GM20000 (cell line): Measurements from ENCODE around the gene SAPCD2.

ENCODE experiments used
- DNase-seq: peaks from one replicate; pipeline ENCODE4 v3.0.0; 2012; ENCODE audit warnings: low spot score
- TF ChIP-seq, protein P1 (sequence below): IDR thresholded peaks from 2 replicates; pipeline ENCODE4 v1.5.1; 2012; ENCODE audit warnings: mild to moderate bottlenecking, control low read depth; ENCODE audit errors: extremely low read depth, missing control alignments

SAPCD2 gene

DNA sequence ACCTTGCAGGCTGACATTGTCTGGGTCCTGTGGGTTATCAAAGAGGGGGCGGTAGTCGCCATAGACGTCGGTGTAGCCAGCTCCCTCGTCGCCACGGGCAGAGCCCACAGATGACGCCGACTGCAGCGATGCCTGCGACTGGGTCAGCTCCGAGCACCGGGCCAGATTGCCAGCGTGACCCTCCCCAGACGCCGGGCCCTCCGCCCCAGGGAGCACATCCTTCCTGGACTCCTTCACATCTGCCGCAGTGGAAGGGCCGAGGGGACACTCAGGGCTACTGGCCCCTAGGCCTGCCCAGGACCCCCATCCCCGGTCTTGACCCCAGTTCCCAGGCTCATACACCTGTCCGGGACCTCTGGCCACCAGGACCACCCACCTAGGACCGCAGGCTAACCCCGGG, 56.2 kb downstream of the SAPCD2 start:
- DNase-seq, result no peak
- TF ChIP-seq, protein P1, sequence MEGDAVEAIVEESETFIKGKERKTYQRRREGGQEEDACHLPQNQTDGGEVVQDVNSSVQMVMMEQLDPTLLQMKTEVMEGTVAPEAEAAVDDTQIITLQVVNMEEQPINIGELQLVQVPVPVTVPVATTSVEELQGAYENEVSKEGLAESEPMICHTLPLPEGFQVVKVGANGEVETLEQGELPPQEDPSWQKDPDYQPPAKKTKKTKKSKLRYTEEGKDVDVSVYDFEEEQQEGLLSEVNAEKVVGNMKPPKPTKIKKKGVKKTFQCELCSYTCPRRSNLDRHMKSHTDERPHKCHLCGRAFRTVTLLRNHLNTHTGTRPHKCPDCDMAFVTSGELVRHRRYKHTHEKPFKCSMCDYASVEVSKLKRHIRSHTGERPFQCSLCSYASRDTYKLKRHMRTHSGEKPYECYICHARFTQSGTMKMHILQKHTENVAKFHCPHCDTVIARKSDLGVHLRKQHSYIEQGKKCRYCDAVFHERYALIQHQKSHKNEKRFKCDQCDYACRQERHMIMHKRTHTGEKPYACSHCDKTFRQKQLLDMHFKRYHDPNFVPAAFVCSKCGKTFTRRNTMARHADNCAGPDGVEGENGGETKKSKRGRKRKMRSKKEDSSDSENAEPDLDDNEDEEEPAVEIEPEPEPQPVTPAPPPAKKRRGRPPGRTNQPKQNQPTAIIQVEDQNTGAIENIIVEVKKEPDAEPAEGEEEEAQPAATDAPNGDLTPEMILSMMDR, result no peak

DNA sequence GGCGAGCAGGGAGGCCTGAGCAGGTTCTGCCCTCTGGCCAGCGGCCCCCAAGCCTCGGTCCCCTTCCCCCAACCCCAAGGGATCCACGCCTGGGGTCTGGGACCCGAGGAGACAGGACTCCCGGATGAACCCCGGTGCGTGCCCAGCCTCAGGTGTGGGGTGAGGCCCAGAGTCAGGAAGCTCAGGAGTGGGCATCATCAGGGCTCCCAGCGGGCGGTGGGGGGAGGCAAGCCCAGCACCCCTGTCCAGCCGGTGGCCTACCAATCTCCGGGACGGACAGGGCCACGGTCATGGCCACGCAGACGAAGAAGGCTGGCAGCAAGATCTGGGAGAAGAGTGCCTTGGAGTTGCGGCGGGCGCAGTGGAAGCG, 56.8 kb downstream of the SAPCD2 start:
- TF ChIP-seq, protein P1, result no peak
- no peak for DNase-seq

DNA sequence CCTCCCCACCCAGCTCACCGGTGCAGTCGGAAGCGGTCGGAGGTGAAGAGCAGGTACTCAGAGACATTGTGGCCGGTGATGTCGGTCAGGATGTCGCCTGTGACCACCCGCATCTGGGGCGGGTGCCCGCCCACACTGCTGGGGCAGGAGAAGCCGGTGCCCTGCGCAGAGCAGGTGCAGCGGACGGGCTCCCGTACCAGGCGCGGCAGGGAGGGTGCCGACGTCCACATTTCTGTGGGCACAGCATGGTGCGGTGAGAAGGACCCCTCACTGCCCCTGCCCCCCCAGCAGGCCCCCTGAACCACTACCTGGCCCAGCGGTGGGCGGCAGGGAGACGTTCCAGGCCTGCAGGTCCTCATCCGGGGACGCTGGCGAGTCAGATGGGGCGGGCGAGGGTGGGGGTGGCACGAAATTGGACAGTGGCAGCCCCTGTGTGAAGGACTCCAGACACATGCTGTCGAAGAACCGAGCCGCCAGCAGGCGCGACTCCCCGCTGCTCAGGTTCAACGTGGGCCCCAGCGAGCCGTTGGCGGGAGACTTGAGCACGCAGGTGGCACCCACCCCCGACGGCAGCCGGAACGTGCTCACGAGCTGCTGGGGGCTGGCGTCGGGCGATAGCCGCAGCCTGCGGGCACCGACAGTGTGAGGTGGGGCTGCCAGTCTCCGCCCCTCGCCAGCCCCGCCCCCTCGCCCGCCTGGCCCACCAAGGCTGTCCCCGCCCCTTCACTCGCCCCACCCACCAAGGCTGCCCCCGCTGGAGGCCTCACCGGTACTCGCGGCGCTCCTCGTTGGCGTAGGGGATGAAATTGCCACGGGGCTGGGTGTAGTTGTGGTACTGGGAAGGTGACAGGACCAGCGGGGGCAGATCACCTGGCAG, 57.4 kb downstream of the SAPCD2 start:
- no peak for DNase-seq
- TF ChIP-seq, protein P1, result no peak
